Gastroesophageal sphincter (tissue), 3 donors: ENCODE results near the gene PRKAR2B.

Source experiments
- CTCF ChIP-seq, 4 experiments: fragments of 200-600 bp in 2 of 4; fragments of 450-650 bp in 2 of 4; sonication (generic) in 1 of 4; IDR thresholded peaks; one replicate each; pipeline ENCODE4 v1.5.1; 2017 to 2019; ENCODE audit warnings: antibody characterized with exemption in 4 of 4, mild to moderate bottlenecking in 2 of 4, moderate library complexity in 2 of 4
- EP300 ChIP-seq: sonication (generic); formaldehyde crosslinking; IDR thresholded peaks from one replicate; pipeline ENCODE4 v1.6.1; 2017; ENCODE audit warnings: antibody characterized with exemption, mild to moderate bottlenecking
- POLR2A ChIP-seq, 2 donors: fragments of 450-650 bp; IDR thresholded peaks; one replicate each; pipeline ENCODE4 v1.6.1; 2017; ENCODE audit warnings: antibody characterized with exemption in 2 of 2, mild to moderate bottlenecking in 2 of 2, moderate library complexity in 1 of 2

DNA sequence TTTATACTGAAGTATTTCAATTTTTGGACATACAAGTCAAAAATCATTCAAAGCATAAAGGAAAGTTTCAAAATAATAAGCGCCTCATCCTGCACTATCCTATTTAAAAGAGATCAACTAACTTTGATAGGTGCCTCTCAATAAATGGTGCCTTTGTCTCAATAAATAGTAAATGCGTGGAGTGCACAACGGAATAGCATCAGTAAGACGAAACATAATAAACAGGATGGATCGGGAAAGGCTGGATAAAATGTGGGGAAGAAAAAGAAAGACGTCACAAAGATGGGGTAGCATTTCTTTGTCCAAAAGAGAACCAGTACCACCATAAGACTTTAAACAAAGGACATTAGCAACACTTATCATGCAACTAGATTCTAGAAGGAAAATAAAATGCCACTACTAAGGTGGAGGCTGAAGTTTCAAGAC, 571 bp upstream of the PRKAR2B start:
- TF ChIP-seq CTCF (IDR thresholded peaks at IDR 0.05) (no peak), POLR2A (IDR thresholded peaks at IDR 0.05) (no peak), EP300 (no peak)
